Measurements from ENCODE around the gene TMBIM1.
"Not testable (repeated sequence)": the region's sequence is repeated elsewhere in the genome, so short reads cannot be mapped to it uniquely, and the experiment has no call there.

The TMBIM1 gene

GRCh38 chr2:218318241-218318640 is 25.9 kb upstream of the TMBIM1 start:
- no peak for DNase-seq

DNA sequence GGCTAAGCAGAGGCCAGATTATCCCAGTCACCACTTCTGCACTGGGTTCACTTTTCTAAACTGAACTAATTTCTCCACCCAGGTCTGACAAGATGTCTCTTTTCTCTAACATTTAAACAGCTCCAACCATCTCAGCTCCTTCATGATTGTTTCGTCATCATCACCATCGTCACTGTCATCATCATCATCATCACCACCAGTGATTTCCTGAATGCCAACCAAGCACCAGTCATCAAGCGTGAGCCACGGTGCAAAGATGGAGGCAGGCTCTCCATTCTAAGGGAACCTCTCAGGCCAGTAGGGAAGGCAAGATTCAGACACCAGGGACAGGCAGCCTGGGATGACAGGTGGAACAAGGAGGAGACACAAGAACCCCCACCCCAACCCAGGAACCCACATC is 25.5 kb upstream of the TMBIM1 start:
- no peak for DNase-seq

DNA sequence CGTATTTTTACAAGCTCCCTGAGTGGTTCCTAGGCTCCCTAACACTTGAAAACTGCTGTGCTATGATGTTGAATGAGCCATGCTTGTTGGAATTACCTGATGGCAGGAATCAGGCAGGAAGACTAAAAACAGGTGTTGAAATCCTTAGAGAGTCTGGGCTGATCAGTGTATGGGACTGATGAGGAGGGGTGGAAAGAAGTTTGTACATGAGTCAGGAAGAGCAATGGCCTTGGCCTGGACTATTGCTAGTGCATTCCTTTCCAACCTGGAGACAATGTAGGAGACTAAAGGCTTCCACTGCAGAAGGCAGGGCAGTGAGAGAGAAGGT is 25.0 kb upstream of the TMBIM1 start:
- DNase-seq, result no peak

- no peak for DNase-seq
These were observed 23.1 kb upstream of the TMBIM1 start for GRCh38 chr2:218315397-218315796.

GRCh38 chr2:218314764-218315163 is 22.5 kb upstream of the TMBIM1 start:
- DNase-seq, result not testable (repeated sequence)

GRCh38 chr2:218313356-218313755 is 21.1 kb upstream of the TMBIM1 start:
- no peak for DNase-seq

DNA sequence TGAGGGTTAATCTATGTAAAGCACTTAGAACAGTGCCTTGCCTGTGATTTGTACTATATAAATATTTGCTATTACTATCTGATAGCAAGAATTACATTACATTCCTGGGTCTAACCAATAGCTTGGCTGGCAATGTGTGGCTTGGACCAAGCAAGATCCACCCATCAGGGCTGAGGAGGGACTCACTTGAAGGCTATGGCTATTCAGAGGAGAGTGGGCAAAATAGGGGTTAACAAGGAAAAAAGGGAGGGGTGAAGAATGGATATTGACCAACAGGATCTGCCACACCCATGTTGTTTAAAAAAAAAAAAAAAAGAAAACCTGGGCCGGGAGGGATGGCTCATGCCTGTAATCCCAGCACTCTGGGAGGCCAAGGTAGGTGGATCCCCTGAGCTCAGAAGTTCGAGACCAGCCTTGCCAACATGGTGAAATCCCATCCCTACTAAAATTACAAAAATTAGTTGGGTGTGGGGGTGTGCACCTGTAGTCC is 20.0 kb upstream of the TMBIM1 start:
- no peak for DNase-seq

- not testable (repeated sequence) for DNase-seq
These were observed 19.4 kb upstream of the TMBIM1 start for GRCh38 chr2:218311541-218312266.

DNA sequence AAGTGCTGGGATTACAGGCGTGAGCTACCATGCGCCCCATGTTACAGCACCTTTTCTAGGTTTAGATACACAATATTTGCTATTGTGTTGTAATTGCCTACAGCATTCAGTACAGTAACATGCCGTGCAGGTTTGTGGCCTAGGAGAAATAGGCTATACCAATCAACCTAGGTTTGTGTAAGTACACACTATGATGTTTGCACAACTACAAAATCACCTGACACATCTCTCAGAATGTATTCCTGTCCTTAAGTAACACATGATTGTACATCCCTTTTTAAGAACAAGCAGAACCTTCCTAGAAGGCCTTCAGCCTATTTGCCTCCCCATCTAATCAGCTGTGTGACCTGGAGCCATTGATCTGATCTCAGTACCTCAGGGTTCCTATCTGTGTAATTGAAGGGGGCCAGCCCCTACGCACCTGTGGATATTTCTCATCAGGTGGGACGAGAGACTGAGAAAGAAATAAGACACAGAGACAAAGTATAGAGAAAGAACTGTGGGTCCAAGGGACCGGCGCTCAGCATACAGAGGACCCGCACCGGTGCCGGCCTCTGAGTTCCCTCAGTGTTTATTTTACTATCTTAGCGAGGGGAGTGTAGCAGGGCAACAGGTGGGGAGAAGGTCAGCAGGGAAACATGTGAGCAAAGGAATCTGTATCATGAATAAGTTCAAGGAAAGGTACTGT is 18.7 kb upstream of the TMBIM1 start:
- no peak for DNase-seq

GRCh38 chr2:218307415-218308090 is 15.2 kb upstream of the TMBIM1 start:
- DNase-seq, result no peak

- DNase-seq, result peak in 1 of 2 experiments; percentile 38
These were observed 14.0 kb upstream of the TMBIM1 start for GRCh38 chr2:218306184-218306920.

DNA sequence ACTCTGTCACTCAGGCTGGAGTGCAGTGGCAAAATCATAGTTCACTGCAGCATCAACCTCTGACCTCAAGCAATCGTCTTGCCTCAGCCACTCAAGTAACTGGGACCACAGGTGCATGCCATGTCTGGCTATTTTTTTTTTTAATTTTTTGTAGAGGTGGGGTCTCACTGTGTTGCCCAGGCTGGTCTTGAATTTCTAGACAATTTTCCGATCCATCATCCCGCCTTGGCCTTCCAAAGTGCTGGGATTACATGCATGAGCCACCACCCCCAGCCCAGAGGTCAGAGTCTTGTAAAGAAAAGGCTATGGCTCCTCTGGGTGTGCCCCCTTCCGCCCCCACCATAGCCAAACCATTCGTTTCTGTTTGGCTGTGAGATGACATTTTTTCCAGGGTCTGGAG is 13.1 kb upstream of the TMBIM1 start:
- DNase-seq, result no peak

DNA sequence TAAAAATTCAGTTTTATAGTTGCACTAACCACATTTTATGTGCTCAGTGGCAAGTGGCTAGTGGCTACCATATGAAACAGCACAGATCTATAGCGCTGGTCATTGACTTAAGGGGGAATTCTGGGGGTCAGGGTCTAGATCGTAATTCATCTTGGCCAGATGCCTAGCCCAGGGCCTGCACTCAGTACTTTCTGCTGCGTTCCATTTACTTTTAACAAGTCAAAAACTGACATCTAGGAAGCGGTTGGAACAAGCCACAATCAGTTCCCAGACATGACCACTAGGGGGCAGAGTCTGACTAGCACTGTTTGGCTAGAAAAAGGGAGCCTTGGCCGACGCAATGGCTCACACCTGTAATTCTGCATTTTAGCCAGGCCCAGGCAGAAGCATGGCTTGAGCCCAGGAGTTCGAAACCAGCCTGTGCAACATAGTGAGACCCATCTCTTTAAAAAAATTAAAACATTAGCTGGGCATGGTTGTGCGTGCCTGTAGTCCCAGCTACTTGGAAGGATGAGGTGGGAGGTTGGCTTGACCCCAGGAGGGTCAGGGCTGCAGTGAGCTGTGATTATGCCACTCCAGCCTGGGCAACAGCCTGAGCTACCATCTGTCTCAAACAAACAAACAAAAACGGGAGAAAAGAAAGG is 9.0 kb upstream of the TMBIM1 start:
- peak; percentile 47 to 87 for DNase-seq

DNA sequence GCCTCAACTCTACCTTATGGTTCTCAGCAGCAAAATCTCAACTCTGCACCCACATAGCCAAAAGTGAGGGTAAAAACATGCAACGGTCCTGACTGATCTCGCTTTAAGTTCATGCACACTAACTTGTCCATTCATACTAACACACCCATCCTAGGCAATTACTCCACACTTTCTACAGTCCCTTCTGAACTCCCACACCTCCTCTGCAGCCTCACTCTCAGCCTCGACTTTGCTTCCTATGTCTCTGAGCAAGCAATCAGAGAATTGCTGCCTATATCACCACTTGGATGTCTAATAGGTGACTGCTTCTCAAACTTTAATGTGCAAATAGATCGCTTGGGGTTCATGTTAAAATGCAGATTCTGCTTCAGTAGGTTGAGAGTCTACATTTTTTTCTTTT is 7.8 kb upstream of the TMBIM1 start:
- no peak for DNase-seq

- no peak for DNase-seq
These were observed 6.1 kb upstream of the TMBIM1 start for GRCh38 chr2:218298314-218298875.

DNA sequence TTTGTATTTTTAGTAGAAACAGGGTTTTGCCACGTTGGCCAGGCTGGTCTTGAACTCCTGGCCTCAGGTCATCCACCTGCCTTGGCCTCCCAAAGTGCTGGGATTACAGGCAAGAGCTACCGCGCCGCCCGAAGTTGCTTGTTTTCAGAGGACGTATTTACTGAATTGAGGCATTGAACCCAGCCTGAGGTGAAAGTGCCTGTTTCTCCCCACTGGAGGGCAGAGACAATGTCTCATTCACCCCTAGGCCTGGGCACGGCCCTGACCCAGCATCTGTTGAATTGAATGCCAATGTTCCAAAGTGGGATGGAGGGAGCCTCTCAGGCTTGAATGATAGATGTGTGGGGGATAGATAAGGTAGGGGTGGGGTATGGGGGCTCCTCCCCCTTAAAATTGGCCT is 4.5 kb upstream of the TMBIM1 start:
- DNase-seq, result no peak

DNA sequence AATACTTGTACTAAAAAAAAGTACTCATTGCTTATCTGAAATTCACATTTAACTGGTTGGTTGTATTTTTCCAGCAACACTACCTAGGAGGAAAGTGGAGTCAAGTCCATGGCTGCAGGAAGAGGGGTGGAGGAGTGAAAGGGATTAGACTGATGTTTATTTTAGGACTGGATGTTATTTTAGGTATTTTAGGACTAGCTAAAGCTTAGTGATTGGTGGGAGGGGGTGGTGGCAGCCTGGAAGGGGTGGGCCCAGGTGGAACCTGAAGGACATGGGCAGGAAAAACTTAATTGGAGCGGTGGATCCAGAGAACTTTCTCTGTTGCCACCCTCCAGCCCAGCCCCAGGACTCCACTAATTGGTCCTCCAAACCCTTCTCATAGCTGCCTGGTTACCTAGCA is 3.9 kb upstream of the TMBIM1 start:
- DNase-seq, result no peak

DNA sequence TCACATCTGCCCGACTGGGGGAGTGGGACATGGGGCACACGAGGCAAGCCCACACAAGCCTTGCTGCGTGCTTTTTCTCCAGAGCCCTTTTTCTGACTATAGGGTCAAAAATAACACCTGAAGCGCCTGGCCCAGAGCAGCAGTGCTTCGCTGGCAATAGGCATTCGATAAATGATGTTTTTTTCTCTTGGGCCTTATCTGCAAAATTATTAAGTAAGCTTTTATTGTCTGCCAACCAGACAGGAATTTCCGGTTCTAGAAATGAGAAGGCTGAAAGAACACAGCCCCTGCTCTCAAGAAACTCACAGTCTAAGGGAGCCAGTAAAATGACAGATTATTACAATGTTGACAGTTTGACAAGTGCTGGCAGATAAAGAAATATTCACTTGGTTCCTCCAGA is 2.7 kb upstream of the TMBIM1 start:
- no peak for DNase-seq

DNA sequence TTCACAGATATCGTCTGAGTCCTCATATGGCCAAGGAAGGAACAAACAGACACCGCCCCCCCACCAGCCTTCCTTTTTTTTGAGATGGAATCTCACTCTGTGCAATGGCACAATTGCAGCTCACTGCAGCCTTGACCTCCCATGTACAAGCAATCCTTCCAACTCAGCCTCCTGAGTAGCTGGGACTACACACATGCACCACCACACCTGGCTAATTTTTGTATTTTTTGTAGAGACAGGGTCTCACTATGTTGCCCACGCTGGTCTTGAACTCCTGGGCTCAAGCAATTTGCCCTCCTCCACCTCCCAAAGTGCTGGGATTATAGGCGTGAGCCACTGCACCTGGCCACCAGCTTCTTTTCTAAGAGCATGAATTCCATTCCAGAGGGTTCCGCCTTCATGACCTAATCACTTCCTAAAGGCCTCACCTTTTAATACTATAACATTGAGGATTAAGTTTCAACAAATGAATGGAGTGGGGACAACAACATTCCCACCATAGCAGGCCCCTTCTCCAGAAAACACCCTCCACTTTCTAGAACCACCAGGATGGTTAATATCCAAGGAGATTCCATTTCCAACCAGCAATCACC is 2.2 kb upstream of the TMBIM1 start:
- DNase-seq, result no peak

GRCh38 chr2:218293715-218294429 is 1.6 kb upstream of the TMBIM1 start:
- DNase-seq, result no peak

DNA sequence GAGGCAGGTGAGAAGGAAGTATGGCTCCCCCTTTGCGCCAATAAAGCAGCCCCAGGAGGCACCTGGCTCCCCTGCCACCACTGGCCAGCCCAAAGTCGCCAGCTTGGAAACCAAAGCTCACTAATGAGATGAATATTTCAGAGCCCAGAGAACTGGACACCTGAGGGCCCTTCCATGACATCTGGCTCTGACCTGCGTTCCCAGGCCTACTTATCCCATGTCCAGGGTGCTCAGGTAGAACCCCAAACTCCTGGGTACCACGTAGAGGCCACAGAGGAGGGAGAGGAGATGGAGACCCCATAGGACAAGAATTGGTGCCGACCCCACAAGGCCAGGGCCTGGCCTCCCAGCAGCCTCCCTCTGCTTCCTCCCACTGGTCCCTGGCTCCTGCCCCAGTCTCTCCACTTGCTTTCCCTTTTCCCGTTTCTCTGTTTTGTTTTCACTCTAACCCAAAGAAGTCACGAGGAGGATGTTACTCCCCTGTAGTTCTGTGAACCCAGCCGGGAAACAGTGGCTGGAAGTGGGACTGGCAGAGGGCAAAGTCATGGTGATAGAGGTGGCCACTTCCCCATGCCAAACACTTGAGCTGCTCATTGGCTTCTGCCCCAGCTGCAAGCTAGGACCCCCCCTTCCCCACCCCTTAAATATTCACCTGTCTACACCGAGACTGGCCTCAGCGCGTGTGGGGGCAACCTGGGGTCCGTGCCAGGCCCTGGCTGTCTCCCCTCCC is 820 bp downstream of the TMBIM1 start:
- no peak for DNase-seq

All from NCI-H524 (cell line).